MCF 10A (cell line): ENCODE measurements around the gene KCNJ10. TPM values are rescaled to one million over a fixed set of nuclear protein-coding genes. Genes with fewer than 3 reads are reported as not detected.

Experiments used
- BruUV-seq: library from RNA; stranded (reverse); fragments of 400-500 nt; replicated peaks from 2 replicates; lab custom pipeline; 2021; lab: Mats Ljungman, UMichigan
- CTCF ChIA-PET: fragments of 300-600 bp; sonication (Branson Sonifier 250); formaldehyde crosslinking; extraction: SDS; loops from one replicate; lab custom pipeline; 2021; ENCODE audit warnings: antibody characterized with exemption, inconsistent platforms; lab: Yijun Ruan, JAX
- POLR2A ChIA-PET: fragments of 300-600, 350-650 bp; sonication (Branson Sonifier 250); formaldehyde crosslinking; extraction: SDS; loops from one replicate; lab custom pipeline; 2020; ENCODE audit warnings: antibody characterized with exemption, inconsistent platforms; lab: Yijun Ruan, JAX
- DNase-seq: peaks from one replicate; pipeline ENCODE4 v3.0.0-alpha.2; 2018; ENCODE audit not compliant: unreplicated experiment
- H3K27ac Mint-ChIP-seq: one replicate; pipeline ENCODE4 v1.8.0; 2022; ENCODE audit warnings: mild to moderate bottlenecking, low read depth, mixed read lengths; ENCODE audit not compliant: unreplicated experiment
- H3K27me3 Mint-ChIP-seq: one replicate; pipeline ENCODE4 v1.8.0; 2022; ENCODE audit warnings: mixed read lengths; ENCODE audit not compliant: insufficient read depth, unreplicated experiment
- H3K36me3 Mint-ChIP-seq: one replicate; pipeline ENCODE4 v1.8.0; 2022; ENCODE audit warnings: mild to moderate bottlenecking, moderate library complexity, mixed read lengths; ENCODE audit not compliant: insufficient read depth, unreplicated experiment
- H3K4me1 Mint-ChIP-seq: one replicate; pipeline ENCODE4 v1.8.0; 2022; ENCODE audit warnings: mixed read lengths; ENCODE audit not compliant: insufficient read depth, unreplicated experiment
- H3K4me3 Mint-ChIP-seq: one replicate; pipeline ENCODE4 v1.8.0; 2022; ENCODE audit warnings: mild to moderate bottlenecking, moderate library complexity, mixed read lengths; ENCODE audit not compliant: unreplicated experiment
- H3K9me3 Mint-ChIP-seq: one replicate; pipeline ENCODE4 v1.8.0; 2022; ENCODE audit warnings: mixed read lengths; ENCODE audit not compliant: unreplicated experiment
- CTCF ChIP-seq: fragments of 200-600 bp; IDR thresholded peaks from one replicate; pipeline ENCODE4 v1.8.0; 2022; ENCODE audit warnings: antibody characterized with exemption, mild to moderate bottlenecking; ENCODE audit not compliant: unreplicated experiment
- intact Hi-C: fragments of 100-400 bp; cut with micrococcal nuclease; formaldehyde crosslinking; loops from 2 replicates; pipeline ENCODE4 v1.14.1; 2022
- total RNA-seq: library from RNA; stranded (reverse); gene quantifications from 2 replicates; pipeline ENCODE4 v1.2.3, GENCODE V29; 2022

Gene KCNJ10
- total RNA-seq, 1 experiment from 2014 or later, result not detected

GRCh38 chr1:159988006-159988405 lies 82.0 kb downstream of the KCNJ10 start:
- no peaks in the 10 kb centered on the region for H3K9me3 Mint-ChIP-seq
- POLR2A ChIA-PET, result interaction anchor here (1.0 kb wide), 1 partner anchor 18 kb away, joined by 4 read pairs; no protein-coding TSS in a partner anchor
- no peaks in the 10 kb centered on the region for H3K27me3 Mint-ChIP-seq
- no peaks in the 10 kb centered on the region for H3K4me1 Mint-ChIP-seq
- H3K4me3 Mint-ChIP-seq, result no peak overlapping the region
- H3K27ac Mint-ChIP-seq, result no peak overlapping the region
- H3K36me3 Mint-ChIP-seq, result no peaks in the 10 kb centered on the region
- BruUV-seq, result no TSS peak
- no peak for DNase-seq
- no peak for TF ChIP-seq CTCF
- CTCF ChIA-PET, result interaction anchor here (8.7 kb wide), 1 partner anchor 18 kb away, joined by 75 read pairs; no protein-coding TSS in a partner anchor
- intact Hi-C loops, result no loop called here

DNA sequence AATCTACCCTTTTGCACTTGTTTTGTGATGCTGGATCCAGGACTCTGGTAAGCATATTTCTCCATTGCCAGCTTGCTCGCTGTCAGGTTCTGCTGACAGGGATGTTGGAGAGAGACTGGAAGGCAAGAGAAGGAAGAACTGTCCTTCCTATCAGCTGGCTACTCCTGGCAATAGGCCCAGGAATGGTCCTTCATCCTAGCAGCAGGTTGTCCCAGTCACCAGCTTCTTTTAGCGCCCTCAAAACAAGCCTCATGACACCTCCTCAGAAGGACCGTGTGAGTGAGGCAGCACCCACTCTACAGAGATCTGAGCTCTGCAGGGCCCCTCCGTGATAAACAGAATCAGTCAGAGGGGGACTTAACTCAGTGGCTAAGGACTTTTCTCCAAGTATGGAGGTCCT lies 82.8 kb downstream of the KCNJ10 start:
- BruUV-seq, result no TSS peak
- no peaks in the 10 kb centered on the region for H3K9me3 Mint-ChIP-seq
- H3K36me3 Mint-ChIP-seq, result peaks cover 4% of the 10 kb centered on the region
- POLR2A ChIA-PET, result interaction anchor here (0.6 to 0.8 kb wide), 2 partner anchors 16 to 25 kb away, joined by 3 to 4 read pairs; no protein-coding TSS in a partner anchor
- no peak overlapping the region for H3K27ac Mint-ChIP-seq
- TF ChIP-seq CTCF, result no peak
- DNase-seq, result no peak
- peaks cover 3% of the 10 kb centered on the region for H3K4me1 Mint-ChIP-seq
- CTCF ChIA-PET, result interaction anchor here (0.6 to 8.7 kb wide), 5 partner anchors 17 to 187 kb away, joined by 3 to 75 read pairs (median 5); no protein-coding TSS in a partner anchor
- intact Hi-C loops, result no loop called here
- H3K27me3 Mint-ChIP-seq, result no peaks in the 10 kb centered on the region
- no peak overlapping the region for H3K4me3 Mint-ChIP-seq

GRCh38 chr1:159986531-159986930 lies 83.4 kb downstream of the KCNJ10 start:
- BruUV-seq, result no TSS peak
- no peak for DNase-seq
- intact Hi-C loops, result no loop called here
- H3K27ac Mint-ChIP-seq, result no peak overlapping the region
- H3K27me3 Mint-ChIP-seq, result no peaks in the 10 kb centered on the region
- peaks cover 6% of the 10 kb centered on the region for H3K36me3 Mint-ChIP-seq
- H3K9me3 Mint-ChIP-seq, result no peaks in the 10 kb centered on the region
- peaks cover 9% of the 10 kb centered on the region for H3K4me1 Mint-ChIP-seq
- CTCF ChIA-PET, result interaction anchor here (1.0 to 8.7 kb wide), 4 partner anchors 16 to 187 kb away, joined by 3 to 75 read pairs (median 4); no protein-coding TSS in a partner anchor
- POLR2A ChIA-PET, result interaction anchor here (0.6 kb wide), 1 partner anchor 25 kb away, joined by 4 read pairs; no protein-coding TSS in a partner anchor
- no peak for TF ChIP-seq CTCF
- no peak overlapping the region for H3K4me3 Mint-ChIP-seq

DNA sequence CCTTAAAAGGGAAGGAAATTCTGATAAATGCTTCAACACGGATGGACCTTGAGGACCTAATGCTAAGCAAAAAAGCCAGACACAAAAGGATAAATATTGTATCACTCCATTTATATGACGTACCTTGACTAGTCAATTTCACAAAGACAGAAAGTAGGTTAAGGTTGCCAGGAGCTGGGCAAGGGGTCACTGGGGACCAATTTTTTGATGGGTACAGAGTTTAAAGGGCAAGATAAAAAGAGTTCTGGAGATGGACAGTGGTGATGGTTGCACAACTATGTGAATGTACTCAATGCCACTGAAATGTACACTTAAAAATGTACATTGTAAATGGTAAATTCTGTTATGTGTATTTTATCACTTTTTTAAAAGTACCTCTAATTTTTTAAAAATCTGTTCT lies 83.9 kb downstream of the KCNJ10 start:
- H3K4me1 Mint-ChIP-seq, result peaks cover 9% of the 10 kb centered on the region
- peaks cover 8% of the 10 kb centered on the region for H3K36me3 Mint-ChIP-seq
- DNase-seq, result no peak
- H3K4me3 Mint-ChIP-seq, result no peak overlapping the region
- no peaks in the 10 kb centered on the region for H3K9me3 Mint-ChIP-seq
- no peak for TF ChIP-seq CTCF
- ChIA-PET POLR2A (no interaction called here), CTCF (interaction anchor here (1.1 to 8.7 kb wide), 2 partner anchors 20 to 186 kb away, joined by 3 to 75 read pairs; no protein-coding TSS in a partner anchor)
- no TSS peak for BruUV-seq
- H3K27me3 Mint-ChIP-seq, result no peaks in the 10 kb centered on the region
- intact Hi-C loops, result no loop called here
- H3K27ac Mint-ChIP-seq, result no peak overlapping the region
